ENCODE results near the gene DACH1.

DNA sequence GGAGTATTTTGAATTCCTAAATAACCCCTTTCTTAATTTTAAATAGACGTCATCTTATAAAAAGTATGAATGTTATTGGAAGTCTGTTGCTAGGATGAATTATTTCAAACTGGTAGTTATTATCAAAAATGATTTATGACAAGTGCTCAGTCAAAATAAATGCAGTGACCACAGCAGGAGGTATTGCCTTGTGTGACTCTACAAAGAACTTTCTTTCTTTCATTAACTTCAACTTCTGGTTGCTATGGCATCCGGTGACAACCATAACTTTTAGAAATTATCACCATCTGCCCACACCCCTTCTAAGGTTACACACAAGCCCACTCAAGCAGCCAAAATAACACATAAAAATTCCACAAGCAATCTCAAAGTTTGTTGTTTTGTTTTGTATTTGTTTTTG lies 189.9 kb downstream of the DACH1 start:
- TF ChIP-seq, protein P1, sequence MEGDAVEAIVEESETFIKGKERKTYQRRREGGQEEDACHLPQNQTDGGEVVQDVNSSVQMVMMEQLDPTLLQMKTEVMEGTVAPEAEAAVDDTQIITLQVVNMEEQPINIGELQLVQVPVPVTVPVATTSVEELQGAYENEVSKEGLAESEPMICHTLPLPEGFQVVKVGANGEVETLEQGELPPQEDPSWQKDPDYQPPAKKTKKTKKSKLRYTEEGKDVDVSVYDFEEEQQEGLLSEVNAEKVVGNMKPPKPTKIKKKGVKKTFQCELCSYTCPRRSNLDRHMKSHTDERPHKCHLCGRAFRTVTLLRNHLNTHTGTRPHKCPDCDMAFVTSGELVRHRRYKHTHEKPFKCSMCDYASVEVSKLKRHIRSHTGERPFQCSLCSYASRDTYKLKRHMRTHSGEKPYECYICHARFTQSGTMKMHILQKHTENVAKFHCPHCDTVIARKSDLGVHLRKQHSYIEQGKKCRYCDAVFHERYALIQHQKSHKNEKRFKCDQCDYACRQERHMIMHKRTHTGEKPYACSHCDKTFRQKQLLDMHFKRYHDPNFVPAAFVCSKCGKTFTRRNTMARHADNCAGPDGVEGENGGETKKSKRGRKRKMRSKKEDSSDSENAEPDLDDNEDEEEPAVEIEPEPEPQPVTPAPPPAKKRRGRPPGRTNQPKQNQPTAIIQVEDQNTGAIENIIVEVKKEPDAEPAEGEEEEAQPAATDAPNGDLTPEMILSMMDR (IDR thresholded peaks at IDR 0.05) = no peak
- TF ChIP-seq EP300 (IDR thresholded peaks at IDR 0.05) = no peak
- TF ChIP-seq POLR2A (IDR thresholded peaks at IDR 0.05) = no peak

Measured in suprapubic skin (tissue), 3 donors.